AG08395 (cell line): ENCODE measurements around the gene GLIS2.

Experiments used
- DNase-seq: peaks from one replicate; pipeline ENCODE4 v3.0.0; 2012; ENCODE audit warnings: mixed read lengths, low spot score

Gene GLIS2

GRCh38 chr16:4336701-4337539 is 21.1 kb downstream of the GLIS2 start:
- DNase-seq: no peak

- DNase-seq: no peak
These were observed 21.7 kb downstream of the GLIS2 start for GRCh38 chr16:4337540-4338088.

GRCh38 chr16:4338125-4338582 is 22.3 kb downstream of the GLIS2 start:
- no peak for DNase-seq

GRCh38 chr16:4338712-4339299 is 22.9 kb downstream of the GLIS2 start:
- no peak for DNase-seq

GRCh38 chr16:4339455-4339854 is 23.6 kb downstream of the GLIS2 start:
- no peak for DNase-seq

GRCh38 chr16:4339909-4340308 is 24.0 kb downstream of the GLIS2 start:
- peak; percentile 22 for DNase-seq

GRCh38 chr16:4340443-4340842 is 24.6 kb downstream of the GLIS2 start:
- DNase-seq: no peak

- DNase-seq: no peak
These were observed 25.4 kb downstream of the GLIS2 start for GRCh38 chr16:4341250-4341649.

GRCh38 chr16:4342866-4343744 is 27.2 kb downstream of the GLIS2 start:
- DNase-seq: no peak

GRCh38 chr16:4344300-4344982 is 28.6 kb downstream of the GLIS2 start:
- peak; percentile 39 for DNase-seq

- no peak for DNase-seq
These were observed 29.3 kb downstream of the GLIS2 start for GRCh38 chr16:4344983-4345835.

- no peak for DNase-seq
These were observed 30.2 kb downstream of the GLIS2 start for GRCh38 chr16:4345836-4346781.

- DNase-seq: no peak
These were observed 31.1 kb downstream of the GLIS2 start for GRCh38 chr16:4347010-4347409.

- no peak for DNase-seq
These were observed 32.1 kb downstream of the GLIS2 start for GRCh38 chr16:4347765-4348509.

- no peak for DNase-seq
These were observed 33.5 kb downstream of the GLIS2 start for GRCh38 chr16:4349332-4349731.

- no peak for DNase-seq
These were observed 34.5 kb downstream of the GLIS2 start for GRCh38 chr16:4350365-4350786.

- peak; percentile 98 for DNase-seq
These were observed 35.2 kb downstream of the GLIS2 start, which contains the start of gene PAM16 for GRCh38 chr16:4350787-4351659. Gene PAM16 (minus strand): TSS chr16:4351321. CDS start chr16:4351234, 87 bp downstream.

GRCh38 chr16:4351880-4352279 is 36.0 kb downstream of the GLIS2 start:
- no peak for DNase-seq
